A549 treated with GW870086 at 1 μM for 4 hours (cell line): ENCODE data around the gene P4HA3. TPM values are rescaled to one million over a fixed set of nuclear protein-coding genes. Genes with fewer than 3 reads are reported as not detected.

Source experiments
- total RNA-seq: library from RNA; stranded (reverse); fragments of 200-300 nt; extraction: Qiagen RNA extraction; gene quantifications from 5 replicates; pipeline ENCODE4 v1.2.3, GENCODE V29; 2022; ENCODE audit warnings: low read depth

P4HA3 gene
- 40.7 to 60.7 TPM (median 52.7 TPM) in 5 replicates for total RNA-seq

DNA sequence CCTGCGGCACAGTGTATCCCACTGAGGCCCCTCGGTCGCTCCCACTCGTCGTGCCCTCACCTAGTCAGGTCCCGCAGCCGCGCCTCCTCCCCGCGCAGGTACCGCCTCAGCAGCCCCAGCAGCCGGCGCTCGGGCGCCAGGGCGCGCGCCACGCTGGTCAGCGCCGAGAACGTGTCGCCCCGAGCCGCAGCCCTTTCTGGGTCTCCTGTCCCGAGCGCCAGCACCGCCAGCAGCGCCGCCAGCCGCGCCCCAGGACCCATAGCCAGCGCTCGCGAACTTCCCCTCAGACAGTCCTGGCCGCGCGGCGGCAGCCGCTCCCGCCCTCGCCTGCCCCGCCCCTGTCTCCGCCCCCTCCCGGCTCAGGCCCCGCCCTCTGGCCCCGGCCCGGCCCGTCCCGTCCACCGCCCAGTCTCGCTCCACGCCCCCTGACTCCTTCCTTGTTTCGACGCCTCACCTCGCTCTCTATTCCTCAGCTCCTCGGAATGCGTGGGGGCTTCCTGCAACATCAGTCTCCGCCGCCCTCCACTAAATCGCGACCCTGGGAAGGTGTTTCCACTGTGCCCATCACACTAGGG is at the start of gene P4HA3:
P4HA3 (minus strand) TSS at position 289 of the 575 bp plus-strand sequence; CDS start at position 260, 29 bp downstream.

Other genes with a start within 250 kb of the P4HA3 start
- 15.8 to 18.5 TPM (median 17.0 TPM) in 5 replicates for gene C2CD3, start 140.6 kb downstream of the P4HA3 start, total RNA-seq
- gene PPME1, start 140.4 kb downstream of the P4HA3 start, total RNA-seq, result 47.4 to 57.9 TPM (median 53.9 TPM) in 5 replicates
- 10.4 to 21.2 TPM (median 17.5 TPM) in 5 replicates for gene PGM2L1, start 86.8 kb upstream of the P4HA3 start, total RNA-seq
- gene KCNE3, start 155.9 kb upstream of the P4HA3 start, total RNA-seq, result 0.20 TPM in 1 of 5 replicates, not detected in the others
- 1.3 to 3.2 TPM (median 2.8 TPM) in 5 replicates for gene LIPT2, start 182.1 kb upstream of the P4HA3 start, total RNA-seq